ENCODE data around the gene ITPR2.
"Not testable (repeated sequence)": the region's sequence is repeated elsewhere in the genome, so short reads cannot be mapped to it uniquely, and the experiment has no call there.

The ITPR2 gene

DNA sequence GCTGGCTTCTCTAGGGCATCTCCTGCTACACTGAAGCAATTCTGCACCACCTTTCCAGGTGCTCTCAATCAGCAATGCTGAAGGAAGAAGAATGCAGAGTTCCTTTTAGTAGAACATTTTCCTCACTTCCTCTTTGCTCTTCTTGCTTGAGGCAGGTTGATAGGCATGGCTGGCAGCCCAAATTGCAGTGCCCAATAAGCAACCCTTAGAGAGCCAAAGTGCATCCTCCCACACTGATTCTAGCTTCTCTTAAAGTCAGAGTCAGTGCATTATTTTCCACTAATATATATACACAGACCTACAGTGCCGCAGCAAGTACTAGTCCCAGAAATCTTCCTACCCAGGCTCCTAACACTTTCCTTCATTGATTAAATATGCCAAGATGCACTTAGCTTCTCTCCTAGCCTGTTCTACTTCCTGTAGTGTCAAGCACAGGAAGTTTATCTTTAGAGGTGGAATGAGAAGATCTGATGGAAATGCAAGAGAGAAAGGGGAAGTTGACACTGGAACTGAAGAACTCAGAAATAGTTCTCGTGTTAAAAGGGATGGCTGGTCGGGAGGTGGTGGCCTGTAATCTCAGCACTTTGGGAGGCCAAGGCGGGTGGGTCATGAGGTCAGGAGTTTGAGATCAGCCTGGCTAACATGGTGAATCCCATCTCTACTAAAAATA, 504.9 kb downstream of the ITPR2 start:
- peak; percentile 11 for DNase-seq

- no peak for DNase-seq
Observed at GRCh38 chr12:26323673-26324072, 509.3 kb downstream of the ITPR2 start.

DNA sequence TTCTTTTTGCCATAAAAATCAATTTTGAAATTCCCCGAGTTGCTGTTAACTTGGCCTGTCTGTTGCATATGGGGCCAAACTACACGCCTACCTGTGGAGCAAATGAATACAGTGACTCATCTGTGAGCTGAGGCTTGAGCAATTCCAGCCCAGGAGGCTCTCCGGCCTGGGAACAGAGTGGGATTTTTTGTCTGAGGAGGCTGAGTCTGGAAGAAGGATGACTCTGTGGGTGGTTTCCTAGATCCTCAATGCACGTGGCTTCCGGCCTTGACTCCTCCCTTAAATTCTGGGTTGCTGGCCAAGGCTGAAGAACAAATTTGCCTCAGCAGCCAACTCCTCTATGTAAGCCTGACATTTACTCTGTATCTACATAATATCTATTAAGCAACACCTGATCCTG, 513.5 kb downstream of the ITPR2 start:
- no peak for DNase-seq

GRCh38 chr12:26318661-26319068, 514.3 kb downstream of the ITPR2 start:
- no peak for DNase-seq

DNA sequence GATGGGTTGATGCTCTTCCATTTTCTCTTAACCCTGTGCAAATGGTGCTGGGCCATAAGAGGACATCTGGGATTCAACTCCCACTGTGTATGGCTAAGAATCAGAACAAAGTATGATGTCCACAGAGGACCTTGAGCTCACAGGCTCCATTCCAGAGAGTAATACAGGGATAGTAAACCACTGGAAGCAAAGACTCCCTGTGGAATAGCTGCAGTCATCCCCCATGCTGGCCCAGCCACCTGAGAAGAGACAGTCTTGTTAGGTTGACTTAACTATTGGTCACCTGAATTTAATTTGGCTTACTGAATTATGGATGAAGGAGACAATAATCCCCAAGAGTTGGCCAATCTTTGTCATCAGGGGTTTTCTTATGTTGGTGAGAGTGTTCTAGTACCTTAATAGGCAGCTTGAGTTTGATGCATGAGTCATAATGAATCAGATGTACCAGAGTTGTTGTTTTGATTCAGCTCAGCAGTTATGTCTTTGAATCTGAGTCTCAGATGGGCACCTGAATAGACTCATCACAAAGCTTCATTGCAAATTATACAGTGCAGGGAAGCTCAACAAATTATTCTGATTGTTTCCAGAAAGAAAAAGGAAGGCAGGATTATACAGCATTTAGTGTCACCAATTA, 514.9 kb downstream of the ITPR2 start:
- no peak for DNase-seq

- not testable (repeated sequence) for DNase-seq
Observed at GRCh38 chr12:26314103-26314502, 518.9 kb downstream of the ITPR2 start.

DNA sequence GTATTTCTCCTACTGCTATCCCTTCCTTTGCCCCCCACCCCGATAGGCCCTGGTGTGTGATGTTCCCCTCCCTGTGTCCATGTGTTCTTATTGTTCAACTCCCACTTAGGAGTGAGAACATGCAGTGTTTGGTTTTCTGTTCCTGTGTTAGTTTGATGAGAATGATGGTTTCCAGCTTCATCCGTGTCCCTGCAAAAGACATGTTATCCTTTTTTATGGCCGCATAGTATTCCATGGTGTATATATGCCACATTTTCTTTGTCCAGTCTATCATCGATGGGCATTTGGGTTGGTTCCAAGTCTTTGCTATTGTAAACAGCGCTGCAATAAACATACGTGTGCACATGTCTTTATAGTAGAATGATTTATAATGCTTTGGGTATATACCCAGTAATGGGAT, 522.5 kb downstream of the ITPR2 start:
- DNase-seq: not testable (repeated sequence)

DNA sequence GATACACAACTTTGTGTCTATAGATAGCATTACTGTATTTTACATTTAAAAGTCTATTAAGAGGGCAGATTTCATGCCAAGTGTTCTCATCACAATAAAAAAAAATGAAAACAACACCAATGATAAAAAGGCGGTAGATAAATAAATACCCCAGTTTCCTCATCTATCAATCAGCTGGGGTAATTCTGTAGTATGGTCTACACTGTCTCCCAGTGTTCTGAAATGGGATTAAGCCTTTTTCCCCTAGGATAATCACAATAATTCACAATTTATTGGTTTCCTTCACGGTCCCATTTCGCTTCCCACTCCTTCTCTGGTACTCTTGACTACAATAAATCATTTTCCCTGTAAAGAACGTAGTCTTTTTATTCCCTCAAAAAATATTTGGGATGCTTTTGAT, 523.4 kb downstream of the ITPR2 start:
- DNase-seq: no peak

DNA sequence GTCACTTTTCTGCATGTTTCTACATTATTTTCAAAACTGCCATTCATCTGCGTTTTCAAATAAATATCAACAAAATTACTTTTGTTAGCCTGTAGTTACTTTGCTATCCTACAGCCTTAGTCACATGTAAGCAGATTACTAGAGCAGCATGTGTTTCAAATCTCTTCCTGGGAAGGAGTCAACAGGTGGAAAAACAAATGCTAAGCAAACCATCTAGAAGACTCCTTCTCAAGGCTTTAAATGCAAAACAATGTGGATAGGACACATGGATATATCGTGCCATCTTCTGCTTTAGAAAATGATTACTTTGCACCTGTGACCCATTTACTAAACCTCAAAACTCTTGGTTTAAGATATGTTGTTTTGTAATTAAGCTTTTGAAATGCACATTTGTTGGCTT, 528.7 kb downstream of the ITPR2 start:
- no peak for DNase-seq

DNA sequence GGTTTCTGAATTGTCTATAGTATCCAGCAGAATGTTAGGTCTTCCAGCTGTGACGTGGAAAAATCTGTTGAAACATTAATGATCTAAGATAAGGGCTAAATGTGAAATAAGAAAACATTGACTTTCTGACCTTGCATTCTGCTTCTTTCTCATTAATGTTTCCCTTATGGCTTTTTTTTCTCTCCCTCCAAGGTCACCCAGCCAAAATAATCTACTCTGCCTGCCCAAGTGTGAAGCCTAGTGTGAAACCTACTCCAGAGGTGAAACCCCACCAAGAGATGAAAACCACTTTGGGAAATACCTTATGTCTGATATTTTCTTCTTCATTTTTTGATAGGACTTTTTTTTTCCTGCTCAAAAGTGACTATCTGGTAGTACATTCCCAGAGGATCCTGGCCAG, 529.6 kb downstream of the ITPR2 start:
- DNase-seq: no peak

- DNase-seq: no peak
Observed at GRCh38 chr12:26302776-26303175, 530.2 kb downstream of the ITPR2 start.

DNA sequence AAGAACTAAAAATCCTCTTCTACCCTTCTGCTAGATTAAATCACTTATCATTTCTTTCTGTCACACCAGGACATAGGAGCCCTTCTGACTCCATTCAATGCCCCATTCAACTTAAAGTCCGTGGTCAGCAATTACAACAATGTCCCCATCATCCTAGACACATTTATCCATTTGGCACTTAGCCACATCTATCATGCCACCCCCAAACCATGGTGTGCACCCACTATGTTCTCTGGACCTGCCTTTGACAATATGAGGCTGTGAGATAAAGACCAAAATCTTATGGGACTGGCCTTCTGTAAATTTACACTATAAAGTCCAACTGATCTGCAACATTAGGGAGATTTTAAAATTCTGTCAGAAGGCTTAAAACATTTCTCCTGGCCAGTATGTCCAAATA, 533.2 kb downstream of the ITPR2 start:
- peak; percentile 54 for DNase-seq

DNA sequence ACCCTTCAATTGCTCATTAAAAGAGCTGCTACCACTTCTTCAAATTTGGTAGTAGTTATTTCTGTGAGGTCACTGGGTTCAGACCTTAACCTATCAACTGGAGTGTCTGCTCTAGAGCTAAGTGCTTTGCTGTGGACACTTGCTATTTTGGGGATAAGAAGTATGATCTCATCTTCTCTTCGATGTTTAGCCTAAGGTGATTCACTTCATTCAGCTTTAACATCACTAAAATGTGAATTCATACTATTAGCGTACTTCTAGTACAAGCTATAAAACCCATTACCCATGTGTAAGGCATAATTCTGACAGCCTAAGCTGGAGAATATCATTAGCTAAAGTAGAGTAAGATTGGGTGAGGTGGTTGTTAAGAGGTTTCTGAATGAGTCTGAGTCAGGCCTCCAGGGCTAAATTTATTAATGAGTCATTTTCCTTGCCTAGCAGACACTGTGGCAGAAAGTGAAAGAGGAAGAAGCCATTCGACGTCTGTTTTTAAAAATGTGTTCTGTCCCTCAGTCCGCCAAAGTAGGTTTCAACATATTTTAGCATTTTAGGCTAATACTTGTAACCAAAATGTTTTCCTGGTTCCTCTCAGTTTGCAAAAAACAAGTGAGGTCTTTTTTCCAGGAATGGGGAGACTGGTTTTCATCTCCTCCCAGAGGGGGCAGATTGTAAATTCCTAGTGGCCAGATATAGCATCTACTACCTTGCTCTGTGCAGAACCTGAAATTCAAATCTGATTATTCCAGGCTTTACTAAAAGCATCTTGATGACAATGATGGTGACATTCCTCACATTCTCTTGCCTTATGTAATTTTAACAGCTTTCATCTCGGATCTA, 534.0 kb downstream of the ITPR2 start:
- peak; percentile 45 for DNase-seq

DNA sequence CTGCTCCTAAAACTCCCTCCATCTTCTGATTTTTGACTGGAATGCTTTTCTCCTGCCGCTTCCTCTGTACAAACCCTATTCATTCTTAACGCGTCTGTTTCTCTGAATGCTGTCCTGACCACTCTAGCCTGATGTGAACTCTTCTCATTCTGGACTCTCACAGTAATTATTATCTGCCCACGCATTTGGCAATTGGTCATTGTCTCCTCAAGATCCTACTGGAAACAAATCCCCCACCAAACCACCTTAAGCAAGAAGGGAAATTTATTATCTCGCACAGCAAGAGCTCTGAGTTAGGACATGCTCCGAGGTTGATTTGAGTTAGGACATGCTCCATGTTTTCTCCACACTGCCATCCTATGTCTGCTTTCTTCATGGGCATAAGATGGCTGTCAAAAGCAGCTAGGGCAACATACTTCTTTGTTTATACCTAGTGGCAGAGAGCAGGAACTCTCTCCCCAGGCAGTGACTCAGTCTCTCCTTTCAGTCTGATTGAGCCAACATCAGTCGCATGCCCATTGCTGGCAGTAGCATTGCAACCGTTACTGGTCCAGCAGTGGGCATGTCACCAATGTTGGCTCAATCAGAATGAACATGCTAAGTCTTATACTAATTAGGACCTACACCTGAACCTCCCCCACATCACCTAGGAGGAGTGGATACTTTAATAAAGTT, 535.5 kb downstream of the ITPR2 start:
- DNase-seq: no peak

DNA sequence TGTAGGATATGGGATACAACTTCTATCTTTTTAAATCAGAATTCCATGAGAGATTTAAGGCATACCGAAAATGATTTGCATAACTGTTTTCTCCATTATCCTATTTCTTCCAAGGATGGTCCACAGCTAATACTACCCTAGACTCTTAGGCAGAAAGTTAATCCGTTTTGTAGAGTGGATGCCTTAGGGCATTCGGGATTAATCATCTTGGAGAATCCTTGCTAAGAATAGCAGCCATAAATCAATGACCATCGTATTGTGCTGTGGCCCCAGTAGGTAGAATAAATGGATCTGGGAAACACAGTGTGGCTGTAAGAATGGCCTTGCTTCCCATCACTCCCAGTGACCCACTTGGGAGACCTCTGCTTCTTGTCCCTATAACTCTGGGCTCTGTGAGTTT, 538.0 kb downstream of the ITPR2 start:
- no peak for DNase-seq

- DNase-seq: no peak
Observed at GRCh38 chr12:26293612-26294011, 539.4 kb downstream of the ITPR2 start.

- DNase-seq: no peak
Observed at GRCh38 chr12:26292596-26292995, 540.4 kb downstream of the ITPR2 start.

GRCh38 chr12:26290565-26290964, 542.4 kb downstream of the ITPR2 start:
- no peak for DNase-seq

- DNase-seq: no peak
Observed at GRCh38 chr12:26287671-26288381, 545.2 kb downstream of the ITPR2 start.
